Activated T-helper 17 cell treated with anti-CD3 and anti-CD28 coated beads, Interleukin-2, amount 50 U/mL, for 72 hours (primary cell): ENCODE results near the gene ZNF521. TPM values are rescaled to one million over a fixed set of nuclear protein-coding genes. Genes with fewer than 3 reads are reported as not detected.

Source experiments
- ATAC-seq: fragments of 150-1000 bp; cut with Tn5 transposase; replicated peaks from 2 replicates; pipeline ENCODE4 v1.10.0; 2021; ENCODE audit warnings: mild to moderate bottlenecking, moderate library complexity
- H3K27ac Mint-ChIP-seq: one replicate; pipeline ENCODE4 v1.8.0; 2022; ENCODE audit warnings: mixed read lengths
- H3K27me3 Mint-ChIP-seq: one replicate; pipeline ENCODE4 v1.8.0; 2022; ENCODE audit warnings: mixed read lengths
- H3K36me3 Mint-ChIP-seq: one replicate; pipeline ENCODE4 v1.8.0; 2022; ENCODE audit warnings: low read depth, mild to moderate bottlenecking, mixed read lengths
- H3K4me1 Mint-ChIP-seq: one replicate; pipeline ENCODE4 v1.8.0; 2022; ENCODE audit warnings: mixed read lengths
- H3K4me3 Mint-ChIP-seq: one replicate; pipeline ENCODE4 v1.8.0; 2022; ENCODE audit warnings: mild to moderate bottlenecking, mixed read lengths
- H3K9me3 Mint-ChIP-seq: one replicate; pipeline ENCODE4 v1.8.0; 2022; ENCODE audit warnings: mixed read lengths
- total RNA-seq, 2 donors: library from RNA; stranded (reverse); gene quantifications; one replicate each; pipeline ENCODE4 v1.2.3, GENCODE V29; 2022

ZNF521 gene
- total RNA-seq, 2 donors from 2014 or later = not detected

DNA sequence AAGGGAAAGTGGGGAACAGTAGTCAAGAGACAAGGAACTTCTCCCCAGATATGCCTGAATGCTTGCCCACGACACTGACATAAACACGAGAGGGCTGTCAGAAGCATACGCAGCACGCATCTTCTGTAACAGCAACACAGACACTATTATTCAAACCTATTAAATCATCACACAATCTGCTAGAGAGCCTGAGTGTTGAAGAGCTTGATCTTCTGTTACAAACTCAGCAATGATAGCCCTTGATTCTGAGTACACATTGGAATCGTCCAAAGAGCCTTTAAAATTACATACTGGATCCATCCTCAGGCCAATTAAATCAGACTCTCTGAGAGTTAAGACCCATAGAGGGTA, 111.6 kb downstream of the ZNF521 start:
- Mint-ChIP-seq H3K36me3 (no peaks in the 10 kb centered on the region), H3K27me3 (no peaks in the 10 kb centered on the region), H3K27ac (no peak overlapping the region), H3K4me1 (no peaks in the 10 kb centered on the region), H3K4me3 (no peak overlapping the region), H3K9me3 (no peaks in the 10 kb centered on the region)
- no peak for ATAC-seq

DNA sequence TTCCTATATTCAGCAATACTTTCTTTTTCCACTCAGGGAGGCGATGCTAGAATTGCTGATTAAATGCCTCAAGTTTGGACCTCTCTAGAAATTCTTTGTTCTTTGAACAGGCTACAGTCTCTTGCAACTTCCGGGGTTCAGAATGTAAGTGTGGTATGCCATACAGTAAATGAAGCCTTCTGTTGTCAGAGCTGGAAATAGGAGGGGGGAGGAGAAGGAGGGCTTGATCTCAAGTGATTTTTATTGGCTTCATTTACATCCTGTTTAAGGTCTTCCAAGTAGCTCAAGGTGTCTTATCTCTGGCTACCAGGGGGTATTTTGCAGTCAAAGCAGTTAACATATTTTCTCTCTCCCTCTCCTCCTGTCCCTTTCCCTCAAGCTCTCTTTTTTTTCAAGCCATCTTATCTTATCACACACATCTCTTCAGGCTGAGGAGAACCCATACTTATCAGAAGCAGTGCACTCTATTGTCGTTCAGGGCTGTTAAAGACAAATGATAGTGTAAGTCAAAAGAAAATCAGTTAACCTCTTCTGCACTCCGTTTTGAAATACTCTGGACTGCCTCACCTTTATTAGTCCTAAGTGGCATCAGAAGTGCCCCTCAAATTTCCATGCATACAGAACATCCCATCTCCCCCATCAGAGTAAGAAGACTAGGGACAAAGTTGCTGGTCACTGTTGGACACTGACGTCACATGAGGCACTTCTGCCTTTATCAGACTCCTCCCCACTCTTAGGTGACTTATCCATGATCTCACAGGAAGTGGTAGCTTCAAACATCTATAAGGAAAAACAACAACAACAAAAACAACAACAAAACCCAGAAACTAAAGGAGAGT, 112.2 kb downstream of the ZNF521 start:
- no peak overlapping the region for H3K4me3 Mint-ChIP-seq
- H3K27me3 Mint-ChIP-seq = no peaks in the 10 kb centered on the region
- no peaks in the 10 kb centered on the region for H3K9me3 Mint-ChIP-seq
- no peak for ATAC-seq
- no peaks in the 10 kb centered on the region for H3K4me1 Mint-ChIP-seq
- H3K36me3 Mint-ChIP-seq = no peaks in the 10 kb centered on the region
- H3K27ac Mint-ChIP-seq = no peak overlapping the region

DNA sequence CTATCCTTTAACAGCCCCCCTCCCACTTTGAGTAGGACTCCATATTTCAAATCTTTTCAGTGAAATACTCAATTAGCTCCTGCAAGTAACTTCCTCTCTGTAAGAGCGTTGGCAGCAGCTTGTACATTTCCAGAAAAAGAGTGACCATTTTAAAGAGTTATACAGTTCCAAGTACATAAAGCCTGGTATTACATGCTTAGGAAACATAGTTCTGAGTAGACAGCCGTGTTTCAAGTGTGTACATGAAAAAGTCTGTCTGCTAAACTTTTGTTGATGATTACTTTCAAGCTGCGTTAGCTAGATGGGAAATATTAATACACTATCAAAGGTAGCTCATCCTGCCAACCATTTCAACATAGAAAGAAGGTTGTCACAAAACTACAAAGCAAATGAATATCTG, 112.8 kb downstream of the ZNF521 start:
- no peak for ATAC-seq
- Mint-ChIP-seq H3K36me3 (no peaks in the 10 kb centered on the region), H3K27ac (no peak overlapping the region), H3K4me1 (no peaks in the 10 kb centered on the region), H3K4me3 (no peak overlapping the region), H3K9me3 (no peaks in the 10 kb centered on the region), H3K27me3 (no peaks in the 10 kb centered on the region)

DNA sequence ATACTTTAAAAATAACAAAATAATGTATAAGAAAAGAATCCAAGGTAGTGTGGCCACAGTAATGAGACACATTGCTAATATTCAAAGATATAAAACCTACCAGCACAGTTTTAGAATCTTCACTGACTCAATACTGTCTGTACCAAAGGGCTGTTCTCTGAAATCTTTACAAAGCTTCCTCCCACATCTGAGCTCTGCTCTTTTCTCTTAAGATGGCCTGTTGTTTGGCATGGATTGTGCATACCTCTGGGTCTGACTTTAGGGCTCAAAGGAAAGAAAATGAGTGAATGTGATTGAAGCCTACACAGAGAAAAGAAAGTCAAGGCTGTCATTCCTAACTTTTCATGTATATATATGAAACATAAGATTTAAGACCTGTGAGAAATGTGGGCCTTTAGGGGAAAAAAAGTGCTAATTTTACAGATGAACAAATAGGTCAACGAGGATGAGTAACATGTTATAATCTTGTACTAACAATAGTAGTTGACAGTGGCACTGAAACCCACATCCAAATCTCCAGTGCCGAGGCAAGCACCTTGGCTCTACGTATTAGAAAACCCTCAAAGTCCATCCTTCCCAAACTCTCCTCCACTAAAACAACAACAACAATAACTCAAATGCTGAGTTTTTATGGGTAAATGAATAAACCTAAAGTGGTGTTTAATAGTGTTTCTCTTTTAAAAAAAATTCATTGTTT, 114.2 kb downstream of the ZNF521 start:
- Mint-ChIP-seq H3K4me1 (no peaks in the 10 kb centered on the region), H3K36me3 (no peaks in the 10 kb centered on the region)
- ATAC-seq = no peak

DNA sequence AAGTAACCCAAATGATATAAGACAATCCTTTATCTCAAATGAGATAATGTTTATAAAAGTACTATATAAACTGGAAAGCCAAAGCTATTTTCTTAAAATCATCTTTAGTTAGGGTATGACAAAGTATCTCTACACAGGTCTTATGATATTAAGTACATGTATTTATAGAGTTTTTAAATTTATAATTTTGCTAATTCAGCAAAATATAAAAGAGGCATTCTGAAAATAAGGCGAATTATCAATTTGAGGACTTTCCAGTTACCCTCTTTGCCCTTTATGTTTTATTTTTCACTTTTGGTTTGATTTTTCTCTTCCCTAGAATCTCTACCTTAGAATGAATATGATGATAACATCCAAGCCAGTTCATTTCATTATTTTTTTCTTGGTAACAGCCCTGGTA, 115.2 kb downstream of the ZNF521 start:
- no peaks in the 10 kb centered on the region for H3K9me3 Mint-ChIP-seq
- H3K4me1 Mint-ChIP-seq = no peaks in the 10 kb centered on the region
- no peak for ATAC-seq
- peaks cover 3% of the 10 kb centered on the region for H3K27me3 Mint-ChIP-seq
- no peaks in the 10 kb centered on the region for H3K36me3 Mint-ChIP-seq
- no peak overlapping the region for H3K4me3 Mint-ChIP-seq
- no peak overlapping the region for H3K27ac Mint-ChIP-seq

More for the DNA sequence above, 114.2 kb downstream of the ZNF521 start:
- Mint-ChIP-seq H3K27me3 (peaks cover 1% of the 10 kb centered on the region), H3K27ac (no peak overlapping the region), H3K4me3 (no peak overlapping the region), H3K9me3 (no peaks in the 10 kb centered on the region)

DNA sequence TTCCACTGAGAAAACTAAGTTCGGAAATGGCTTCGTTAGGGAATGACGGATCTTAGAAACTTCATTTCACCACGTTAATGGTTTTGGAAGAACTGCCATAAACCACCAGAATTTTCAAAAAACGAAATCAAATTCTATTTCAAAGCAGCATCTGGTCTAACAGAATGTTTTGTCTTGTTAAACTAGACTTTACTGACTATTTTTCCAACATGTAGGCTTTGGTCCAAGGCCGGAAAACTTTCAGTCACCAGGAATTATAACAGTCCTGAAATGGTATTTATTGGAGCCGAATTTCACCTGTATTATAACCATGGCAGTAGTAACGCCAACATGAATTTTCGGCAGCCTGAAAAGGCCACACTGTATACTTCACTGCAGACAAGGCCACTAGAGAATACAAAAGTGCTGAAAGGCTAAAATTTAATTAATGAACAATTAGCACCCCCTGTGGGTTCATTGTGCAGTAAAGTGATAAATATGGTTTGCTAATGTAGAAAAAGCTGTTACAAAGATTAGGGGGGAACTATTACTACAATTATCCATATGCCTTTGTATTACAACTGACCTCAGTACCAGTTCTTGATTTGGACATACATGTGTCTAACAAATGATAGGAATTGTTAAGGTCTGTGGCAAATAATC, 116.4 kb downstream of the ZNF521 start:
- H3K36me3 Mint-ChIP-seq = no peaks in the 10 kb centered on the region
- H3K27me3 Mint-ChIP-seq = peaks cover 3% of the 10 kb centered on the region
- H3K9me3 Mint-ChIP-seq = no peaks in the 10 kb centered on the region
- H3K4me1 Mint-ChIP-seq = no peaks in the 10 kb centered on the region
- H3K27ac Mint-ChIP-seq = no peak overlapping the region
- ATAC-seq = no peak
- no peak overlapping the region for H3K4me3 Mint-ChIP-seq

DNA sequence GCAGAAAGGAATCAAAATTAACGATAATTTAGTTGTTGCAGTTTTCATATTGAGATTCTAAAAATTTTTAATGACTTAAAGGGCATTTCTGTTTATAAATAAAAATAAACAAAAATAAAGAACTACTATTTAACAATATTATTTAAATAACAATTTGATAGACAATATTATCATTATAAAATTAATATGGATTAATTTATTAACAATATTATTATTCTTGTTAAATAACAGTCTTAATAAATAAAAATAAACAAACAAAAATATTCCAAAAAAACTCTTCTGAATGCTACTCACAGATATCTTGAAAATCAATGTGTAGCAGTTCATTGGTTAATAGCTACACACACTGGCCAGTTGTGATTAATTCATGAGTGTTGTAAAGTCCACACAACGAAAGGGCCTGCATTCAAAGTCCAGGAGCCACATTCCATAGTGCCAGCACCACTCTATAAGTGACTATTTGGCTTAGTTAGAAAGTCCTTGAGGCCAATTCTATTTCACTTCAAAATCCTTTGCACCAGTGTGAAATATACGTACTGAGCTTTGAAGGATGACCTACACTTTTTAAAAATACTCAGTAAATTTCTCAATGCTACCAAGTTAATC, 117.1 kb downstream of the ZNF521 start:
- peaks cover 3% of the 10 kb centered on the region for H3K27me3 Mint-ChIP-seq
- H3K4me1 Mint-ChIP-seq = no peaks in the 10 kb centered on the region
- no peak for ATAC-seq
- H3K4me3 Mint-ChIP-seq = no peak overlapping the region
- no peaks in the 10 kb centered on the region for H3K9me3 Mint-ChIP-seq
- no peaks in the 10 kb centered on the region for H3K36me3 Mint-ChIP-seq
- H3K27ac Mint-ChIP-seq = no peak overlapping the region

DNA sequence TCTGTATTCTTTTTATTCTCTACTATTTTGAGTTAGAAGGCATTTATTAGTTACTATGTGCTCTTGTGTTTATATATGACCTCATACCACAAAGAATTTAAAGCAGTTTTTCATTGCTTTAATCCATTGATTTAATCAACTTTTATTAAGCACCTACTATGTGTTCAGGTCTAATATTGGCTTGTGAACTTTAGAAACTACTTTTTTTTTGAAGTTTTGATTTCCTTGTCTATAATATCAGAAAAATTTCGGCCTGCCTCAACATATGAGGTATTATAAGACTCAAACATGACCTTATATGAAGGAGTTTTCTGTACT, 117.7 kb downstream of the ZNF521 start:
- H3K9me3 Mint-ChIP-seq = no peaks in the 10 kb centered on the region
- H3K27ac Mint-ChIP-seq = no peak overlapping the region
- ATAC-seq = no peak
- H3K4me3 Mint-ChIP-seq = no peak overlapping the region
- H3K36me3 Mint-ChIP-seq = no peaks in the 10 kb centered on the region
- peaks cover 3% of the 10 kb centered on the region for H3K27me3 Mint-ChIP-seq
- H3K4me1 Mint-ChIP-seq = no peaks in the 10 kb centered on the region

DNA sequence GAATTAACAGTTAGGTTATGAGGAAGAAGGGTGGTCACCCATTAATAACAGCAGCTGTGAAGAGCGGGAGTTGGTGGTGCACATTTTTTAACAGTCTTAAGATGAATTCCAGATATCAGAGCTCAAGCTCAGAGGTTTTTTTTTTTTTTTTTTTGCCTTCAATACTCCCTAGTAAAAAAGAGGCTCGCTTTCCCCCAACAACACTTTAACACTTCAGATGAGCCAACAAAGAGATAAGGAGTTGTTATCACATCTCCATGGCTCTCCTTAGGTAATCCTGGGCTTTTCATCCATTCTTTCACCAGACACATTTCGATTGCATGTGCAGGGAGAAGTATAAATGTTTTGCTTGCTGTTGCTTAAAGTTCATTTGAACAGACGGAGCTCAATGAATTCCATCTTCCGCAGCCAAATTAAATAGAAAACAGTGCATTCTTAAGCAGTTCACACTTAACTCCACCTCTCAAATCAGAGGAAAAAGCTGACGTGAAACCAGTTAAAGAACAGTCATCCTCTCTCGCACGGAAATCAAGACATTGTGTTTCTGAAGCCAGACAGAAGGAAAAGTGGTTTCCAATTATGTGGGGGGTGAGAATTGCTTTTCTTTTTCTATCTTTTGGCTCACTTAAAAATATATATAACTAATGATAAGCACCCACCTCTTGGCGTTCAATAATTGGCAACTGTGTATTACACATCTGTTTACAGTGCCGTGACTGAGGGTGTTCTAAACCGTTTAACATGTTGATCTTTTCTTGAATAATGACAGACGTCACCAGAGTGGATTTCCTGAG, 118.2 kb downstream of the ZNF521 start:
- Mint-ChIP-seq H3K27ac (no peak overlapping the region), H3K9me3 (no peaks in the 10 kb centered on the region), H3K4me1 (no peaks in the 10 kb centered on the region), H3K36me3 (no peaks in the 10 kb centered on the region), H3K27me3 (peaks cover 3% of the 10 kb centered on the region), H3K4me3 (no peak overlapping the region)
- no peak for ATAC-seq

DNA sequence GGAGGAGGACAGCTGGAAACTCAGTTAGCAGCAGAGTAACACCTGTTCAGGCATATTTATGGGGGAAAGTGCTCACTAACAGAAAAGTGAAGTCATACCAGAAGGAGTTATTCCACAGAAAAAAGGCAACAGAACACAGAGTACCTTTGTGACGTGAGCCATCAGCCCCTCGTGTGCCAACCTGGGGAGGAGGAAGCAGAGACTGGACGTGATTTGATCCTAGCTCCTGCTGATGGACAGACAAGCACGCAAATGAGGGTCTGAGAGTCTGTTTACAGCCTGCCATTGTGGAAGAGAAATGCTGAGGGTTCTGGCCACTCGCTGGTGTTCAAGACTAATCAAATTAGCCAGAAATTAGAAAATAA, 120.7 kb downstream of the ZNF521 start:
- no peak for ATAC-seq
- Mint-ChIP-seq H3K4me3 (no peak overlapping the region), H3K9me3 (no peaks in the 10 kb centered on the region), H3K4me1 (no peaks in the 10 kb centered on the region), H3K27ac (no peak overlapping the region), H3K27me3 (peaks cover 3% of the 10 kb centered on the region), H3K36me3 (no peaks in the 10 kb centered on the region)

DNA sequence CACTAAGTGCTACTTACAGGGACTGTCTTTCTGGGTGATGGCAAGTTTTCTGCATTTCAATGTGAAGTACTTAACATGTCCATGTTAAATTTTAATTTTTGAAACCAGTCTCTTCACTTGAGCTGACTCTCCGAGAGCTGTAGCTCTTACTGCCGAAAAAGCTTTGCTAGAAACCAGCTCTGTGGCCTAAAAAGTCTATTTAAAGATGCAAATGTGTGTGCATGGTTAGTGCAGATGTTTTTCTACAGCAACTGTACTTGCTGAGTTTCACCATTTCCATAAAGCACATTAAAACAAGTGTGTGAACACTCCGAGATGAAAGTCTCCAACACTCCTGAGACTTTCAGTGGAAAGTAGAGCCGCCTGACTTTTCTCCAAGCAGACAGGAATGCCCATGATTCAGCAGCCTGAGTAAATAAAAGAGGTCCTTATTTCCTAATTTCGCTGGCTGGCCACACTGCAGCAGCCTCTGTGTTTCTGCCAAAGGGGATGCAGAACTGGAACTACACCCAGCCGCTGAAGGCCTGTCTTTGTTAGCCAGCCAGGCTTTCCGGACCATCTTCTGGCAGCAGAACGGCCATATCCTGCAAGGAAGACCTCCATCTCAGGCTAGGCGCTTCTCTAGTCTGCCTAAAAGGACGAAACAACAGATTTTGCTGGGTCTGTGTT, 121.2 kb downstream of the ZNF521 start:
- Mint-ChIP-seq H3K4me1 (no peaks in the 10 kb centered on the region), H3K4me3 (no peak overlapping the region), H3K36me3 (no peaks in the 10 kb centered on the region), H3K27me3 (peaks cover 3% of the 10 kb centered on the region), H3K27ac (no peak overlapping the region), H3K9me3 (no peaks in the 10 kb centered on the region)
- no peak for ATAC-seq

DNA sequence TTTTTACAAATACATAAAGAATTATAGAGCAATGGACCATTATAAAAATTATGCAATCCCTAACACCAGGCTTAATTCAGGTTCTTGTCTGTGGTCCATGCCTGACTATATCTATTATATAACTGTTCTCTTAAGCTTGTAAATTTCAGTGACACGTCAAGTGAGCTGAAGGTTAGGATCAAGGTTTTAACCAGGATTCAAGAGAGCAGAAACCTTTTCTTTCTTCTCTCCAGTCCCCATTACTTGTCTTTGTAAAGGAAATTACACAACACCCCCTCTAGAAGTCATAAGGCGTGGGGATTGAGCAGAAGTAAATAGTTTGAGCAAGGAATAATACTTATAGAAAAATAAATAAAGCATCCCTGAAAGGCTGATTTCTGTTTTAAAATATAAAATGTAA, 122.0 kb downstream of the ZNF521 start:
- Mint-ChIP-seq H3K9me3 (no peaks in the 10 kb centered on the region), H3K4me1 (no peaks in the 10 kb centered on the region), H3K4me3 (no peak overlapping the region), H3K27ac (no peak overlapping the region), H3K36me3 (no peaks in the 10 kb centered on the region), H3K27me3 (peaks cover 3% of the 10 kb centered on the region)
- no peak for ATAC-seq

DNA sequence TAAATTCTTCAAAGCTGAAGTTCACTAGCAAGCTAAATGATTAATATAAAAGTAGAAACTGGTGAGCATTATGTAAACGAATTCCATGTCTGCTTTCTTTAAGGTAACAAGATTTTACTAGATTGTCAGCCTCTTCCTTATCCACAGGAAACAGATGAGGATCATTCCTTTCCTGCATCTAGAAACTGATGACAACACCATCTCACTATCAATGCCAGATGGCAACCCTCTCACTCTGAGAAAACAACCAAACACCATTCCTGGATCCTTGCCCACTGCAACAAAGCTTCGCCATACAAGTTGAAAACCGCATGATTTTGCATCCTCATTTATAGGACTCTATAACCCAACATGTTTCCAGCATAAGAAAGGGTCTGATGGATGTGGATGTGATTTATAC, 122.9 kb downstream of the ZNF521 start:
- H3K36me3 Mint-ChIP-seq = no peaks in the 10 kb centered on the region
- no peak overlapping the region for H3K4me3 Mint-ChIP-seq
- H3K4me1 Mint-ChIP-seq = no peaks in the 10 kb centered on the region
- H3K9me3 Mint-ChIP-seq = no peaks in the 10 kb centered on the region
- ATAC-seq = no peak
- H3K27me3 Mint-ChIP-seq = peaks cover 3% of the 10 kb centered on the region
- no peak overlapping the region for H3K27ac Mint-ChIP-seq

DNA sequence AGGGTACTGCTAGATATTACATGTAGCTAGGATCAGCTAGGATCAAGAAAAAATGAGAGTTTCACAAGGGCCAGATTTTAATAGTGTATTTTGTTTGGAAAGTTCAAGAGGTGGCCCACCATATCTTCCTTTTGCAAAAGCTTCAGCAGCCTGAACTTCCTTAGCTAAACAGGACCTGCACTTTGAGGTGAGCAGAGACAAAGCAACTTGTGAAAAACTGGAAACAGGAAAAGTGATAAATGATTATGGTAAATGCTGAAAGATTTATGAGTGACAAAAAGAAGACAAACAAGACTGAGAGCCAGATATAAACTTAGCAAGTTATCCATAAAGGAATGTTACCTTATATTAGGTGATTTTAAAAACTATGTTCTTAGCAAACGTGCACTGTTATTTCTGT, 123.6 kb downstream of the ZNF521 start:
- Mint-ChIP-seq H3K4me1 (no peaks in the 10 kb centered on the region), H3K4me3 (no peak overlapping the region), H3K9me3 (no peaks in the 10 kb centered on the region), H3K27ac (no peak overlapping the region), H3K36me3 (no peaks in the 10 kb centered on the region), H3K27me3 (peaks cover 3% of the 10 kb centered on the region)
- ATAC-seq = no peak
